ENCODE data around the gene PLAU. TPM values are rescaled to one million over a fixed set of nuclear protein-coding genes. Genes with fewer than 3 reads are reported as not detected.

PLAU gene
- total RNA-seq, 2 experiments from 2014 or later = 0.74 to 2.0 TPM

DNA sequence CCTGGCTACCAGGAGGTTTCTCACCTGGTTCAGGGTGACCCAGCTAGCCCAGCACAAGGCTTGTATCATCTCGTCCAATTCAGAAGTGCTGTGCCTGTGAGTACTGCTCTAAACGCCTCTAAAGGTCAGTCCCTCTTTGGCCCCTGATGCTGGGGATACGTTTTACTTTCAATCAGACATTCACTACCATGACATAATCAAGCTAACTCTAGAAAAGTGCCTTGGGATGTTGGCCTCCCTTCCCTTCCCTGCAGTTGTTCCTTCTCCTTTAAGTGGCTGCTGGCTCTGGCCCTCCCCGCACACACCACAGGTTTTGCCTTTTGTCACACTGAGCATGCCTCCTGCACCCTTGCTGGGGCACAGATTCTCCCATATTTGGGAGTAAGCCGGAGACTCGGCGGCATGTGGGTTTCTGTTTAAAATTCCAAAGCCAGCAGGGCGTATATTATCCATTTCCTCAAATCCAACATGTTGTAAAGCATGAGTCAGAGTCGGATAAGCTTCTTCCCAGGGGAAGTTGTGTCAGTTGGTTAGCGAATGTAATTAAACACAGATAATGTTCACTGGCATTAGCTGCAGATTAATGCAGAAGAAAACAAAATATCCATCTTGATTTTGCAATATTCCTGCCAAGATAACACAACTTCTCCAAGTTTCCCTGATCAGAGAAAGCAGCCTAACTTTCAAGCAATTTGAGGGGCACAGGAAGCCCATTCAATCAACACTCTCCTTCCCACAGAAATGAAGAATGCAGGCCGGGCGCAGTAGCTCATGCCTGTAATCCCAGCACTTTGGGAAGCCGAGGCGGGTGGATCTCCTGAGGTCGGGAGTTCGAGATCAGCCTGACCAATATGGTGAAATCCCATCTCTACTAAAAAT, 55.2 kb downstream of the PLAU start:
- no TSS peak for BruUV-seq (replicated peaks)
- H3K36me3 ChIP-seq (ENCODE audit: insufficient read depth, low read length) = no peaks in the 10 kb centered on the region
- H3K9me3 ChIP-seq (ENCODE audit: low read length) = no peaks in the 10 kb centered on the region
- H4K20me1 ChIP-seq (ENCODE audit: insufficient read depth, low read length) = no peaks in the 10 kb centered on the region
- no peak overlapping the region for H2AFZ ChIP-seq (ENCODE audit: low read length)
- no peak overlapping the region for H3K4me2 ChIP-seq (ENCODE audit: low read length)
- ChIA-PET POLR2A (interaction anchor here (1.0 to 1.5 kb wide), 2 partner anchors 9 to 136 kb away, joined by 3 to 7 read pairs; no protein-coding TSS in a partner anchor), CTCF (ENCODE audit: unreplicated experiment) (no interaction called here)
- no peak overlapping the region for H3K4me3 ChIP-seq (ENCODE audit: low read depth, low read length, poor library complexity, severe bottlenecking)
- H3K27ac ChIP-seq (ENCODE audit: low read depth, low read length, poor library complexity, severe bottlenecking) = no peak overlapping the region
- H3K9me2 ChIP-seq (ENCODE audit: insufficient read depth, low read length) = no peaks in the 10 kb centered on the region
- H3K79me2 ChIP-seq (ENCODE audit: insufficient read depth, low read depth, low read length) = no peaks in the 10 kb centered on the region
- intact Hi-C loops (cut with micrococcal nuclease; ENCODE audit: unreplicated experiment) = no loop called here
- H3K4me1 ChIP-seq (ENCODE audit: insufficient read depth, low read length, poor library complexity, severe bottlenecking) = no peaks in the 10 kb centered on the region
- no peak for DNase-seq (ENCODE audit: low spot score)
- no peak for TF ChIP-seq EZH2phosphoT487 (IDR thresholded peaks at IDR 0.05; ENCODE audit: borderline replicate concordance, low read depth, low read length)

GRCh38 chr10:73967022-73967429, 56.1 kb downstream of the PLAU start:
- Histone ChIP-seq H3K79me2 (ENCODE audit: insufficient read depth, low read depth, low read length) (no peaks in the 10 kb centered on the region), H3K9me3 (ENCODE audit: low read length) (no peaks in the 10 kb centered on the region), H3K4me2 (ENCODE audit: low read length) (no peak overlapping the region), H2AFZ (ENCODE audit: low read length) (no peak overlapping the region), H4K20me1 (ENCODE audit: insufficient read depth, low read length) (no peaks in the 10 kb centered on the region), H3K36me3 (ENCODE audit: insufficient read depth, low read length) (no peaks in the 10 kb centered on the region), H3K4me3 (ENCODE audit: low read depth, low read length, poor library complexity, severe bottlenecking) (no peak overlapping the region), H3K4me1 (ENCODE audit: insufficient read depth, low read length, poor library complexity, severe bottlenecking) (no peaks in the 10 kb centered on the region), H3K27ac (ENCODE audit: low read depth, low read length, poor library complexity, severe bottlenecking) (no peak overlapping the region), H3K9me2 (ENCODE audit: insufficient read depth, low read length) (no peaks in the 10 kb centered on the region)
- no peak for TF ChIP-seq EZH2phosphoT487 (IDR thresholded peaks at IDR 0.05; ENCODE audit: borderline replicate concordance, low read depth, low read length)
- ChIA-PET POLR2A (interaction anchor here (0.7 kb wide), 1 partner anchor 28 kb away, joined by 4 read pairs; no protein-coding TSS in a partner anchor), CTCF (ENCODE audit: unreplicated experiment) (no interaction called here)
- DNase-seq (ENCODE audit: low spot score) = no peak
- intact Hi-C loops (cut with micrococcal nuclease; ENCODE audit: unreplicated experiment) = no loop called here
- BruUV-seq (replicated peaks) = no TSS peak

Other genes with a start within 250 kb of the PLAU start
- 4.6 and 7.2 TPM in 2 replicates for gene AGAP5, start 213.0 kb upstream of the PLAU start, total RNA-seq (2014; rRNA removed; shearing (Covaris generic))
- 9.9 and 10.7 TPM in 2 replicates for gene AGAP5, start 213.0 kb upstream of the PLAU start, total RNA-seq (2022)
- 51.9 and 53.6 TPM in 2 replicates for gene SEC24C, start 166.8 kb upstream of the PLAU start, total RNA-seq (2014; rRNA removed; shearing (Covaris generic))
- 82.0 and 87.1 TPM in 2 replicates for gene SEC24C, start 166.8 kb upstream of the PLAU start, total RNA-seq (2022)
- gene CHCHD1, start 129.1 kb upstream of the PLAU start, total RNA-seq (2014; rRNA removed; shearing (Covaris generic)) = 55.6 and 64.8 TPM in 2 replicates
- gene CHCHD1, start 129.1 kb upstream of the PLAU start, total RNA-seq (2022) = 33.6 and 36.6 TPM in 2 replicates
- 22.0 and 22.6 TPM in 2 replicates for gene ZSWIM8, start 125.5 kb upstream of the PLAU start, total RNA-seq (2014; rRNA removed; shearing (Covaris generic))
- gene ZSWIM8, start 125.5 kb upstream of the PLAU start, total RNA-seq (2022) = 52.6 and 59.5 TPM in 2 replicates
- gene NDST2, start 99.5 kb upstream of the PLAU start, total RNA-seq (2014; rRNA removed; shearing (Covaris generic)) = 27.7 and 45.2 TPM in 2 replicates
- gene NDST2, start 99.5 kb upstream of the PLAU start, total RNA-seq (2022) = 52.8 and 59.7 TPM in 2 replicates
- 21.1 and 29.1 TPM in 2 replicates for gene CAMK2G, start 36.6 kb upstream of the PLAU start, total RNA-seq (2014; rRNA removed; shearing (Covaris generic))
- gene CAMK2G, start 36.6 kb upstream of the PLAU start, total RNA-seq (2022) = 34.8 and 41.6 TPM in 2 replicates
- 19.1 and 24.9 TPM in 2 replicates for gene VCL, start 87.0 kb downstream of the PLAU start, total RNA-seq (2014; rRNA removed; shearing (Covaris generic))
- 55.5 and 64.5 TPM in 2 replicates for gene VCL, start 87.0 kb downstream of the PLAU start, total RNA-seq (2022)
- 29.1 and 35.5 TPM in 2 replicates for gene AP3M1, start 239.7 kb downstream of the PLAU start, total RNA-seq (2014; rRNA removed; shearing (Covaris generic))
- gene AP3M1, start 239.7 kb downstream of the PLAU start, total RNA-seq (2022) = 53.6 and 54.2 TPM in 2 replicates
- gene ADK, start 240.1 kb downstream of the PLAU start, total RNA-seq (2014; rRNA removed; shearing (Covaris generic)) = 20.2 and 26.4 TPM in 2 replicates
- 31.1 and 39.0 TPM in 2 replicates for gene ADK, start 240.1 kb downstream of the PLAU start, total RNA-seq (2022)

All from OCI-LY7 (cell line).